Inflammatory macrophage (primary cell): Measurements from ENCODE around the gene RTN3.
"Not testable (repeated sequence)": the region's sequence is repeated elsewhere in the genome, so short reads cannot be mapped to it uniquely, and the experiment has no call there.

Source experiments
- DNase-seq, 2 donors: peaks; one replicate each; pipeline ENCODE4 v3.0.0-alpha.2; 2020 to 2022

Gene RTN3

DNA sequence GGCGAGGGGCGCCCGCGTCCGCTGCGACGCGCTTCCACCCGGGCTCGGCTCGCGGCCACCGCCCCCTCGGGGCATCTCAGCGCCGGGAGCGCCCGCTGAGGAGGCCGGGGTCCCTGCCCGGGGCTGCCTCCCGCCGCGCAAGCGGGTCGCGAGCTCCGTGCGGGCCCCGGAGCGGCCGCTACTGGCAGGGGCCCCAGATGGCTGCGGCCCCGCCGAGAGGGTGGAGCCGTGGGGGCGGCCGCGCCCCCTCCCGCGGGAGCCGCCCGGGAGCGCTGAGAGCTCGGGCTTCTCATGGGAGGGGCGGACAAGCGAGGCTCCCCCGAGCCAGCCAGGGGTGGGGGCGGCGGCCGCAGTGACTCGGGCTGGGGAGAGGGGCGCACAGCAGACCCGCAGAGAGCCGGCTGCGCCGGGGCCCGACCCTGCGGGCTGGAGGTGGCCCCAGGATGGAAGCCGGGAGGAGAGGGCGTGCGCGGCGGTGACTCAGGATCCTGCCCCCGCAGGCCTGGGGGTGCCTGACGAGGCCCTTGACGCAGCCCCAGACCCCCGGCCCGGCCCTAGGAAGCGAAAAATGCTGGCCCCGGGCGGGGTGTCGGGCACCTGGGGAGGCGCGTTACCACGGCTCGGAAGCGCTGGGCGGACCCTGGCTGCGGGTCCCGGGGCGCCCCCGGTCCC is 87.9 kb downstream of the RTN3 start:
- no peak for DNase-seq

DNA sequence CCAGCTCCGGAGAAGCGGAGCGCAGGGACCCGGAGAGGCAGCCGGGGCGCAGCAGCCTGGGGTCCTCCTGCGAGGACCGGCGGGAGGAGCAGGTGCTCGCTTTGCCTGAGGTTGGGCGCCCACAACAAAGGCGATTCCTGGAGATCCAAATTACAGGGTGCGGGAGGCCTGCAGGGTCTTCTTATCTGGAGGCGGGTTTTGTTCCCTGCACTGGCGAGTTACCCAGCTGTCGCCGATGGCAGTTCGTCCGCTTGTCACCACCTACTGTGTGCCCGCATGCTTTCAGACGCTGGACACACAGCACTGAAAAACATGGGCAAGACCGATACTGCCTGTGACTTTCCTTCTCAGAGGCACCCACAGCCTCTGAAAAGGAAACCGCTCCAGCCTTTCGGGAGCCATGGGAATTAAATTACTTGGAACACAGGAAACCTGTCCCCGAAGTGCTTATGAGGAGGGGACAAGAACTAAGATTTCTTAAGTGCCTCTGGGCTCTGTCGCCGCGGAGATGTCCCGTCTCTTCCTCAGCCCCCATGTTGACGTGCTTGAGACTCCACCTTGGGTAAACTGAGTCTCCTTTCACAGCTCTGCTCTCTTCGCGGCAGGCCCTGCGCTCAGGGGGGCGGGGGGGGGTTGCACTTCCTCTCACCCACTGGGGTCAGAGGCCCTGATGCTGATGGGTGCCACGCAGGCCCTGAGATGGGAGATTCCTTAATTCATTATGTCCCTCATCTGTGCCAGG is 88.6 kb downstream of the RTN3 start:
- DNase-seq: no peak

DNA sequence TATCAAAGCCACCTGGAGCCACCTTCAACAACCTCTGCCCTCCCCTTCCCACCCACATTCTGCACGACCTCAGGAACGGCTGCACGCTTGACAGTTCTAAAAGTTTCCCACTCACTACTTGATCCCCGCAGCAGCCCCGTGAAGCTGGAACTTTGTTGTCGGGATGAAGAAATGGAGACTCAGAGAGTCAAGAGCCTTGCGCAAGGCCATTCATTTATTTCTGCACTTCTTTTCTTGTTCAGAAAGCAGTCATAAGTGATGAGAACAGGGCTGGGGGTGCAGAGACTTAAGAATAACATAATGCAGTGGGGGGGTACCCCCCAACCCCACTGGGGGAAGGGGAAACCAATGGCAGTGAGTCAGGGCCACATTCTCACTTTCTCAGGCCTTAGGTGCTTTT is 89.5 kb downstream of the RTN3 start:
- peak; percentile 34 to 39 for DNase-seq

DNA sequence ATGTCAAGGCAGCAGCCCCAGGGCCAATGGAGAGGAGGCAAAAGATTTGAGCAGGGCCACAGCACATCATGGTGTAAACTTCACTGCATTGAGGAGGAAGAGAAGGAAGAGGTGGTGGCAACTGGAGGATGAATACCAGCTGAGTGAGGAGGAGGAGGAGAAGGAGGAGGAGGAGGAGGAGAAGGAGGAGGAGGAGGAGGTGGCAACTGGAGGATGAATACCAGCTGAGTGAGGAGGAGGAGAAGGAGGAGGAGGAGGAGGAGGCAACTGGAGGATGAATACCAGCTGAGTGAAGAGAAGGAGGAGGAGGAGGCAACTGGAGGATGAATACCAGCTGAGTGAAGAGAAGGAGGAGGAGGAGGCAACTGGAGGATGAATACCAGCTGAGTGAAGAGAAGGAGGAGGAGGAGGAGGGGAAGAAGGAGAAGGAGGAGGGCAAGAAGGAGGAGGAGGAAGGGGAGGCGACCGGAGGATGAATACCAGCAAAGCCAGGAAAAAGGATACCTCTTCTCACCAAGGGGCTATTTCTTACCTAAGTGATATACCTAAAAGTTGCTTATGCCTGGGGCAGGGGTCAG is 90.5 kb downstream of the RTN3 start:
- DNase-seq: not testable (repeated sequence)

DNA sequence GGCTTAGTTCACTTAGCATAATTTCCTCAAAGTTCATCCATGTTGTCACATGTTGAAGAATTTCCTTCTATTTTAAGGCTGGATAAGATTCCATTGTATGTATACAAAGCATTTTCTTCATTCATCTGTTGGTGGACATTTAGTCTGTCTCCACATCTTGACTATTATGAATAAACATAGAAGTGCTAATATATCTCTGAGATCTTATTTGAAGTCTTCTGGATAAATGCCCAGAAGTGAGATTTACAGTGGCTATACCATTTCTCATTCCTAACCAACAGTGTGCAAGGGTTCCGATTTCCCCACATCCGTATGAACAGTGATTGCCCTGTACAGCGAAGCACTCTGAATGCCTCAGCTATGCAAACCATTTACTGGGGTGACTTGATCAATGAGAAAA is 93.9 kb downstream of the RTN3 start:
- DNase-seq: no peak

DNA sequence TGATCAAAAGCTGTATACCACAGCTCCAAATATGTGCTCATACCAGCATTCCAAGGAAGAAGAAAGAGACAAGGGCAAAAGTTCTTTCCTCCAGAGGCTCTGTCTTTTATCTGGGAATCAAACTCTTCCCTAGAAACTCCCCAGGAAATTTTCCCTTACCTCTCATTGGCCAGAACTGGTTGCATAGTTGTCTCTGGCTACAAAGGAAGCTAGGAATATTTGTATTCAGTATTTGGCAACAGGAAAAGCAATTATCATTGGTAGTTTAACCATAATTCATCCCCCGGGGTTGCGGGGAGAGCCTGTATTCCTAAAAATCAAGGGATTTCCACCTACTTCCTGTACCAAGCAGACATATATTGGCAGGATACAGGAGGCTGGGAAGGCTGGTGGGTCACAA is 97.7 kb downstream of the RTN3 start:
- DNase-seq: no peak

GRCh38 chr11:63782749-63783148 is 101.4 kb downstream of the RTN3 start:
- DNase-seq: no peak

- DNase-seq: no peak
Observed at GRCh38 chr11:63783925-63784592, 102.8 kb downstream of the RTN3 start.

GRCh38 chr11:63785823-63786222 is 104.5 kb downstream of the RTN3 start:
- DNase-seq: no peak

- no peak for DNase-seq
Observed at GRCh38 chr11:63791495-63792167, 110.3 kb downstream of the RTN3 start.

GRCh38 chr11:63793161-63793560 is 111.9 kb downstream of the RTN3 start:
- DNase-seq: peak; percentile 62 to 66

- peak in 1 of 2 donors; percentile 14 for DNase-seq
Observed at GRCh38 chr11:63795066-63795465, 113.8 kb downstream of the RTN3 start.

DNA sequence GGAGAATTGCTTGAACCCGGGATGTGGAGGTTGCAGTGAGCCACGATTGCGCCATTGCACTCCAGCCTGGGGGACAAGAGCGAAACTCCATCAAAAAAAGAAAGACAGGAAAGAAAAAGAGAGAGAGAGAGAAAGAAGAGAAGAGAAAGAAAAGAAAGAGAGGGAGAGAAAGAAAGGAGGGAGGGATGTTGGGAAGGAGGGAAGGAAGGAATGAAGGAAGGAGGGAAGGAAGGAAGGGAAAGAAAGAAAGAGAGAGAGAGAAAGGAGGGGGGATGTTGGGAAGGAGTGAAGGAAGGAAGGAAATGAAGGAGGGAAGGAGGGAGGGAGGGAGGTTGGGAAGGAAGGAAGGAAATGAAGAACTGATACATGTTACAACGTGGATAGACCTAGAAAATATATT is 119.6 kb downstream of the RTN3 start:
- DNase-seq: no peak

DNA sequence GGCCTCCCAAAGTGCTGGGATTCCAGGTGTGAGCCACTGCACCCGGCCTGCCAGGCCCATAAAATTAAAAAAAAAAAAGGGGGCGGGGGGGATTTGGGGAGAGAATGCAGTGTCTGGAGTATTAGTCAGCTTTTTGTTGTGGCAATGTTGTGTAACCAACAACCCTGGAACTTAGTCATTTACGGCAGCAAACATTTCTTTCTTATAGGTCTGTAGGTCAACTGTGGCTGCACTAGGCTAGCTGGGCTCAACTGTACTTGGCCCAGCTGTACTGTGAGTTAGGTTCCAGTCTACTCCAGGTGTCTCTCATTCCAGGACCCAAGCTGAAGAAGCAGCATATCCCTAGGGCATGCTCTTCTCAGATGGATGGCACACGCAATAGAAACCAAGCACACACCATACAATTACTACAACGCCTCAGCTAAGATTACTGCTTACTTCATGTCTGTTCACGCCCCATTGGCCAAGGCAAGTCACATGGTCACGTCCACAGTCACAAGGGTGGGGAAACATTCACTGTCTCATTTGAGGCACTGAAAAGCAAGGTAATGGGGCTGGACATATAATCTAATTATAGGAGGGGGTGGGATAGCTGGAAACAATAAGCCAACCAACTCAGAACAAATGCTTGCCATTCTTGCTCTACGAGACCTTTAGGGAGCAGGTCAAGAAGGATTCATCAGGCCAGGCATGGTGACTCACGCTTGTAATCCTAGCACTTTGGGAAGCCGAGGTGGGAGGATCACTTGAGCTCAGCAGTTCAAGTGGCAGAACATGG is 121.5 kb downstream of the RTN3 start:
- peak in 1 of 2 donors; percentile 11 for DNase-seq

- no peak for DNase-seq
Observed at GRCh38 chr11:63804259-63804658, 123.0 kb downstream of the RTN3 start.

DNA sequence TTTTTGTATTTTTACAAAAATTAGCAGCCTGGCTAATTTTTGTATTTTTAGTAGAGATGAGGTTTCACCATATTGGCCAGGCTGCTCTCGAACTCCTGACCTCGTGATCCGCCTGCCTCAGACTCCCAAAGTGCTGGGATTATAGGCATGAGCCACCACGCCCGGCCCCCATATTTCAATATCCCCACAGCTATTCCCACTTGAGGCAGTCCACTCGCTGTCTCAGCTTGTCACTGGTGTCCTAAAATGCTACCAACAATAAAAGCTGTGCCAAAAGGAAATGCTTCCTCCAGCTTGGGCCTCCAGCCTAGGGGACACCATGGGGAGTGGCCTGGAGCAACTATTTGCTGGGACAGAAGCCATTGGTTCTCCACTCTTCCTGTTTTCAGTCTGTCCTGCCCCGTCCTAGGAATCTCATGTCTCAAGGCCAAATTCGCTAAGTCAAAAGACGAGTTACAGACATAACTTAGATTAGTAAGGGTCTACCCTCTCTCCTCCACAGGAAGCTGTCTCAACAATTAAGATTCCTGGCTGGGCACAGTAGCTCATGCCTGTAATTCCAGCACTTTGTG is 124.6 kb downstream of the RTN3 start:
- no peak for DNase-seq
